Activated CD4-positive, alpha-beta T cell treated with anti-CD3 and anti-CD28 coated beads, Interleukin-2, Interleukin-4, amounts not matched to agents 100 ng/mL and 50 ng/mL, durations not matched to agents 16 hours and 8 hours (primary cell): ENCODE measurements around the gene CPNE6.
"Not testable (repeated sequence)": the region's sequence is repeated elsewhere in the genome, so short reads cannot be mapped to it uniquely, and the experiment has no call there.

Experiments used
- DNase-seq: peaks from one replicate; pipeline ENCODE4 v3.0.0-alpha.2; 2020; ENCODE audit warnings: low spot score

The CPNE6 gene

GRCh38 chr14:24105609-24106239 is 34.4 kb downstream of the CPNE6 start:
- not testable (repeated sequence) for DNase-seq

DNA sequence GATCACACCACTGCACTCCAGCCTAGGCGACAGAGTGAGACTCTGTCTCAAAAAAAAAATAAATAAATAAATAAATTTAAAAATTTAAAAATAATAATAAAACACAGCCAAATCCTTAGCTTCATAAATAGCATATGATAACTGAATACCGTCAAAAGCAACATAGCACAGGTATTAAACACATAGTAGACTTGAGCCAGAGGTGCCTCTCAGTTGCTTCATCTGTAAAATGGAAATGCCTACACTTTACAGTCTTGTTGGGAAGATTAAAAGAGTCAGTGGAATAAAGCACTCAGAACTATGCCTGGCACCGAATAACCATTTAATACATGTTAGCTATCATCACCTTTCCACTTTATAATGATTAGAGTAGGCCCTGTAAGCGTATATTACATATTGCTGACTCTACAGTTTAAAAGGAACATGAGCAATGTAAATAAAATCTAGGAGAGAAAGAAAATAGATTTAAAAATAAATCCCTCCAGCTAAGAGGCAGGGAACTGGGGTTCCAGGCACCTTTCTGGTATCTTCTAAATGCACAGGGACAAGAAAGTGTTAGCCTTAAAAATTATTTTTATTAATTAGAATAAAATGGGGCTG is 35.4 kb downstream of the CPNE6 start:
- no peak for DNase-seq

- DNase-seq, result no peak
Measured at GRCh38 chr14:24108336-24108874, 37.0 kb downstream of the CPNE6 start.

DNA sequence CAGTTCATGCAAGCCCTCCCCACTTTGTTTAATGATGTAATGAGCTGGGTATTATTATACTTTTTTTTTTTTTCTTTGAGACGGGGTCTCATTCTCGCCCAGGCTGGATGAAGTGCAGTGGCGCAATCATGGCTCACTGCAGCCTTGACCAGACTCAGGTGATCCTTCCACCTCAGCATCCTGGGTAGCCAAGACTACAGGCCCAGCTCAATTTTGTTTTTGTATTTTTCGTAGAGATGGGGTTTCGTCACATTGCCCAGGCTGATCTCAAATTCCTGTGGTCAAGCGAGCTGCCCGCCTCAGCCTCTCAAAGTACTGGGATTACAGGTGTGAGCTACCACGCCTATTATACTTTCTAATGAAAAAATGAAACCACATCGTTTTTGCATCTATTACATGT is 38.7 kb downstream of the CPNE6 start:
- DNase-seq, result no peak

- no peak for DNase-seq
Measured at GRCh38 chr14:24110523-24110922, 39.2 kb downstream of the CPNE6 start.

DNA sequence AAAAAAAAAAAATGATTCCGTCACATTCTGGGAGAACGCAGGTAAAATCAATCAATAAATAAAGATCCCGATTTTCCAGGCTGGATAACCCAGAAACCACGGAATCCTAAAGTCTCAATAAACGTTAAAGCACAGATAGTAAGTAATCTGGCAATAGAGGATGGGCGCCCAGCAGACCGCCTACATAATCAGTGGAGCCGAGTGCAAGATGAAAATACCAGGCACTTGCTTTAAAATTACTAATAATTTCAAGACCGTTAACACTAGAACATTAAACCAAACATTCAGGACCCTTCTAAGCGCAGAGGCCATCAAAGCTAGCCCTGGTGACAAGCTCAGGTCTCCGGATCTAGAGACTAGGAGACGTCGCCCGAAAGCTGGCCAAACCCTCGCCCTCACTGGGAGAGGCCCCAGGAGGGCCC is 42.0 kb downstream of the CPNE6 start:
- DNase-seq, result no peak

DNA sequence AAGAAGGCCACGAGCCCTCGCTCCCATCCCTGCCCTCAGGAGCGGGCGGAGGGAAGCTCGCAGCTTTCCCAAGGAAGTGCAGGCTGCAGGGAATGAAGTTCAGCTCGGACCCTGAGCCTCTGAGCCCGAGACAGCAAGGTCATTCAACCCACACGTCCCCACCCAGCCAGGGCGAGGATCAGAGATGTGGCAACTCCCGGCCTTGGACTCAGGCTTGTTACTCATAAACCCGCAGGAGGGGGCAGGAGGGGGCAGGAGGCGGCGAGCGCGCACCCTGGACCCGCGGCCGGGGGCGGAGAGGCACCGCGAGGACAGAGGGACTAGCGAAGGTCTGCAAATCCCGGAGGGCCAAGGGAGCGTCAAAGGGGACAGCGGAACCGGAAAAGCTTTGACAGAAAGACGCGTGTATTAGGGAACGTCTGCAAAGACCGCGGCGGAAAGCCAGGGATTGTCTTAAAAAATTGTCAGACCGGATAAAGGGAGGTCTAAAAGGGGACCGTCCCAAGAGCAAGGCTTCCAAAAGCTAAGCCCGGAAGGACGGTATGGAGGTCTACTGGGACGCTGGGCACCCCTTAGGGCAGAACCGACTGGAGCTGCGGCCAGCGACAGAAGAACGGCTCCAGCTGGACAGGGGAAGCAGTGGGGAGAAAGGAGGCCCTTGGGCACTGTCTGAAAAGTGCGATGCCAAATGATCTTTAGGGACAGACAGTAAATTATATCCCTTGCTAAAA is 42.6 kb downstream of the CPNE6 start:
- peak; percentile 81 for DNase-seq

- peak; percentile 99 for DNase-seq
Measured at GRCh38 chr14:24114532-24115421, 43.4 kb downstream of the CPNE6 start, which contains the start of the genes DCAF11 and NRL. DCAF11 (plus strand) TSS chr14:24114777; CDS start chr14:24115595, 818 bp downstream. NRL (minus strand) TSS chr14:24114949; CDS start chr14:24082848, 32,101 bp downstream.

- no peak for DNase-seq
Measured at GRCh38 chr14:24115422-24116127, 44.2 kb downstream of the CPNE6 start.

GRCh38 chr14:24116128-24116814 is 44.9 kb downstream of the CPNE6 start:
- no peak for DNase-seq

DNA sequence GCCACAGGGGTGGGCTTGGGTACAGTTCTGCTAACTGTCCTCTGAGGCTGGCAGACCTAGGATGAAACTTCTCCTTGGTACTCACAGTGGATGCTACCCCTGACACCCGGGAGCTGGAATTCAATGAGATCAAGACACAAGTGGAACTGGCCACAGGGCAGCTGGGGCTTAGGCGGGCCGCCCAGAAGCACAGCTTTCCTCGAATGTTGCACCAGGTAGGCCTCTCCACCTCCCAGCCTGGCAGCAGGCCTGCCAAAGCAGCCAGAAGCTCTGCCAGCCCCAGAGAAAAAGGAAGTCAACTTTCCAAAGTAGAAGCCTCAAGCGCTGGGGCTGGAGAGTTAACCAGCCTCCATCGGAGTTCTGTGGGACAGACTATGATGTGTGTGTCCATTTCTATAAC is 45.8 kb downstream of the CPNE6 start:
- no peak for DNase-seq

DNA sequence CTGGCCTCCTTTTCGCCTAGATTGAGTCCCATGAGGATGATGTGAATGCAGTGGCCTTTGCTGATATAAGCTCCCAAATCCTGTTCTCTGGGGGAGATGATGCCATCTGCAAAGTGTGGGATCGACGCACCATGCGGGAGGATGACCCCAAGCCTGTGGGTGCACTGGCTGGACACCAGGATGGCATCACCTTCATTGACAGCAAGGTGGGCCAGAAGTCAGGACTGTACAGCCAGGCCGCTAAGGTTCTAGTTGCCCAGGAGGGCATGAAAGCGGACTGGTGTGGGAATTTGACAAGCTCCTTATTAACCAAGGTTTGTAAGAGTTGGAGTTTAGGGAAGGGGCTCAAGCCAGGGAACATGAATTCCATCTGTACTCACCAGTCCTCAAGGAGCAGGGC is 48.3 kb downstream of the CPNE6 start:
- no peak for DNase-seq

GRCh38 chr14:24121210-24121609 is 49.8 kb downstream of the CPNE6 start:
- no peak for DNase-seq

- no peak for DNase-seq
Measured at GRCh38 chr14:24122416-24122815, 51.1 kb downstream of the CPNE6 start.

DNA sequence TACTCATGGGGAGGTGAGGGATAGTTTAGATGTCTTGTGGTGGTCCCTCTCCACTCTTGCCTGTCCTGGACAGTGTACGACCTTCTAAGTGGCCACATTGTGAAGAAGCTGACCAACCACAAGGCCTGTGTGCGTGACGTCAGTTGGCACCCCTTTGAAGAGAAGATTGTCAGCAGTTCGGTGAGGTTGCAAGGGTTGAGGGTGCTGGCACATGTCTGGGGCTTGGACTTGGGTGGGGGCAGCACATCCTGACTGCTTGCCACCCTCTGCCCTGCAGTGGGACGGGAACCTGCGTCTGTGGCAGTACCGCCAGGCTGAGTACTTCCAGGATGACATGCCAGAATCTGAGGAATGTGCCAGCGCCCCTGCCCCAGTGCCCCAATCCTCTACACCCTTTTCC is 51.5 kb downstream of the CPNE6 start:
- no peak for DNase-seq

DNA sequence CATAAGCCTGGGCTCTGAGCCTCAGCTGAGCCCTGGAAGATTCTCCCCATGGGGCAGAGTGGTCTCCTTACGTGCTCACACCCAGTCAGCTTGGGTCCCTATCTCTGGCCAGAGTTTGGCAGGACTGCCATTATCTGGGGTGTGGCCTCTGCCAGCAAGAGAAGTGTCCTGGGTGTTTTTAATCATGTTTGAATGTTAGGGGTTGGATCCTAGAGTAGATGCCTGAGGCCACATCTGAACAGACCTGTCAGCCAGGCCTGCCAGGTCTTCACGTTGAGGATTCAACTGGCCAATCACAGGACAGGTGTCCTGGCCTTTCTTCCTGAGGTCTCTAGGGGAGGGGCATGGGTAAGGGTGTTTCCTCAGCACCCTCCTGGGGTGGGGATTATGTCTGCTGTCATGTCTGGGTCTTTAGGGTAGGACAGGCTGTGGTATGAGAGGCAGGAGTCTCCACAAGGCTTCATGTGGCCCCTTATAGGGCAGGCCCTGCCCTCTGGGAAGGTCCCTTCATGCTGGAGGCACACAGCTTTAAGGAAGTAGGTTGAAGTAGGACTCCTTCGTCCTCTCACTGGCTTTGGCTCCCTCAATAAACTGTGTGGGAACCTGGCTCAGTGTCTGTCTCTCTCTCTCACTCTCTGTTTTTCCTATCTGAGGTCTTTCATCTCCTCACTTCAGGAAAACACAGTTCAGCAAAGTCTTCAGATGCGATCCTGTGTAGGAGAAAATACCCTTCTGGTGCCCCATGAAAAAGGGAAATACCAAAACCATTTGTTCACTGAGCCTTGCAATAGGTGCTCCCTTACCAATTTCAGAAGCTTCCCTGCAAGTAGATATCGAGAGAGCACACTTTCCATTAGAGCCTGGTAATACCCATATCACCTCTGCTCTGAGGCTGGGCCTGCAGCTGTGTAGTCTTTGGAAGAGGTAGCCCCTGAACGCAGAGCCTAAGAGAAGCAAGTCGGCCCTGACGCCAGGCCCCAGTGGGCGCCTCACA is 52.4 kb downstream of the CPNE6 start:
- no peak for DNase-seq

DNA sequence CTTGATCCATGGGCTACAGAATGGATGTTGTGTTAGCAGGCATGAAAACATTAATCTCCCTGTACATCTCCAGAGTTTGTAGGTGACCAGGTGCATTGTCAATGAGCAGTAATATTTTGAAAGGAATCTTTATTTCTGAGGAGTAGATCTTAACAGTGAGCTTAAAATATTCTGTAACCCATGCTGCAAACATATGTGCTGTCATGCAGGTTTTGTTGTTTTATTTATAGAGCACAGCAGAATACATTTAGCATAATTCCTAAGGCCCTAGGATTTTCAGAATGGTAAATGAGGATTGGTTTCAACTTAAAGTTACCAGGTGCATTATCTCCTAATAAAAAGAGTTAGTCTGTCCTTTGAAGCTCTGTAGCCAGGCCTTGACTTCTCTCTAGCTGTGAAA is 55.6 kb downstream of the CPNE6 start:
- no peak for DNase-seq

- DNase-seq, result no peak
Measured at GRCh38 chr14:24127673-24128072, 56.3 kb downstream of the CPNE6 start.
